COLO829 (cell line): Measurements from ENCODE around the gene U2AF1L4.
A peak's percentile ranks its signal among the peaks of the same experiment; 100 is the strongest.

Experiments used
- DNase-seq: peaks from one replicate; pipeline ENCODE4 v3.0.0; 2012; ENCODE audit warnings: low spot score

Gene U2AF1L4

GRCh38 chr19:35745328-35746086 lies at the start of gene U2AF1L4, which contains the start of gene PSENEN:
Gene U2AF1L4 (minus strand): TSS chr19:35745418. CDS start chr19:35745391, 27 bp downstream.
Gene PSENEN (plus strand): TSS chr19:35745651. CDS start chr19:35745931, 280 bp downstream.
- peak; percentile 99 for DNase-seq

- no peak for DNase-seq
Observed at GRCh38 chr19:35793381-35794165, 48.4 kb upstream of the U2AF1L4 start.

GRCh38 chr19:35792888-35793287 lies 47.7 kb upstream of the U2AF1L4 start:
- no peak for DNase-seq

- DNase-seq, result no peak
Observed at GRCh38 chr19:35792312-35792711, 47.1 kb upstream of the U2AF1L4 start.

- no peak for DNase-seq
Observed at GRCh38 chr19:35791814-35792279, 46.6 kb upstream of the U2AF1L4 start.

GRCh38 chr19:35790981-35791813 lies 46.0 kb upstream of the U2AF1L4 start:
- DNase-seq, result no peak

- no peak for DNase-seq
Observed at GRCh38 chr19:35789978-35790944, 45.0 kb upstream of the U2AF1L4 start.

- DNase-seq, result no peak
Observed at GRCh38 chr19:35789195-35789977, 44.2 kb upstream of the U2AF1L4 start.

- DNase-seq, result no peak
Observed at GRCh38 chr19:35788205-35788960, 43.2 kb upstream of the U2AF1L4 start.

- DNase-seq, result no peak
Observed at GRCh38 chr19:35787227-35787799, 42.1 kb upstream of the U2AF1L4 start.

GRCh38 chr19:35786299-35787160 lies 41.3 kb upstream of the U2AF1L4 start:
- DNase-seq, result no peak

GRCh38 chr19:35785339-35785627 lies 40.1 kb upstream of the U2AF1L4 start:
- DNase-seq, result no peak

- DNase-seq, result no peak
Observed at GRCh38 chr19:35784503-35785338, 39.5 kb upstream of the U2AF1L4 start.

- no peak for DNase-seq
Observed at GRCh38 chr19:35783469-35784434, 38.5 kb upstream of the U2AF1L4 start.

- DNase-seq, result no peak
Observed at GRCh38 chr19:35782589-35782988, 37.4 kb upstream of the U2AF1L4 start.

GRCh38 chr19:35781650-35782049 lies 36.4 kb upstream of the U2AF1L4 start:
- no peak for DNase-seq
